Colon (tissue), 2 donors: Measurements from ENCODE around the gene ZNF598.
"Not testable (repeated sequence)": the region's sequence is repeated elsewhere in the genome, so short reads cannot be mapped to it uniquely, and the experiment has no call there.

Source experiments
- FAIRE-seq: peaks from 2 replicates; lab custom pipeline; 2012; peaks lifted over from hg19 to GRCh38; lab: Jason Lieb, UNC
- donor health status: control.
- donor health status: control.

Gene ZNF598

DNA sequence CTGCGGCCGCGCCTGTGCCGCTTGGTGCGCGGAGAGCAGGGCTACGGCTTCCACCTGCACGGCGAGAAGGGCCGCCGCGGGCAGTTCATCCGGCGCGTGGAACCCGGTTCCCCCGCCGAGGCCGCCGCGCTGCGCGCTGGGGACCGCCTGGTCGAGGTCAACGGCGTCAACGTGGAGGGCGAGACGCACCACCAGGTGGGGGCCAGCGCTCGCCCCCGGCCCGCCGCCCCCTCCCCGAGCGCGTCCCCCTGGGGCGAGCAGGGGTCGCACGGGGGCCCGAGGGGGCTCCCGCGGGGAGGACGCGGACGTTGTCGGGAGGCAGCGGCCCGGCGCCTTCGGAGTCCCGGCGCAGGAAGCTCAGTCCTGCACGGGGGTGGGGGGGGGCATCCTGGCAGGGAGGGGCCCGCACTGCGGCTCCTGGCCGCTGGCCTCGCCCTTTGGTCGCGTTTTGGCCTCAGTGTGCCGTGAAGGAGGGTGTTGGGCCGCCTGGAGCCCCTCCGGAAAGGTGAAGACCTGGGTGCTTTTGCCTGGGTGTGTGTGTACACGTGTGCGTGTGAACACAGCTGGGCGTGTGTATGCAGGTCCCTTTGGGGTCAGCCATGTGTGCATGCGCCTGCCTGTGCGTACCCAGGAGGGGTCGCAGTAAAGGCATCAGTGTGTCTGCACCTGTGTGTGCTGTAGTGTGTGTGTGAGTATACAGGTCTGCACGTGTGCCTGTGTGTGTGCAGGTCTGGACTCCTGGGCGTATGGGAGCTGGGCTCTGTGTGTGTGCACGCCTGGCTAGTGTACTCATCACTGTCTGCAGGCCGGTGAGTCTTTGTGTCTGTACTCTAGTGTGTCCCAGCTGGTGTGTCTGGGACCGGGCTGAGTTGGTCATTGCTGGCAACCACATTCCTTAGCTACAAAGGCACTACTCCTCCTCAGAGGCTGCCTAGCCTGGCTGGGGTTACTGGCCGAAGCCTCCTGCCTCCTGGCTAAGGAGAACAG is 17.7 kb upstream of the ZNF598 start:
- no peak for FAIRE-seq

GRCh38 chr16:2026461-2027023 is 16.9 kb upstream of the ZNF598 start, which contains the start of gene NHERF2:
TSS of gene NHERF2 (plus strand) at chr16:2026902. CDS start at chr16:2027006, 104 bp downstream.
- FAIRE-seq: no peak

- no peak for FAIRE-seq
Measured at GRCh38 chr16:2025878-2026460, 16.3 kb upstream of the ZNF598 start.

DNA sequence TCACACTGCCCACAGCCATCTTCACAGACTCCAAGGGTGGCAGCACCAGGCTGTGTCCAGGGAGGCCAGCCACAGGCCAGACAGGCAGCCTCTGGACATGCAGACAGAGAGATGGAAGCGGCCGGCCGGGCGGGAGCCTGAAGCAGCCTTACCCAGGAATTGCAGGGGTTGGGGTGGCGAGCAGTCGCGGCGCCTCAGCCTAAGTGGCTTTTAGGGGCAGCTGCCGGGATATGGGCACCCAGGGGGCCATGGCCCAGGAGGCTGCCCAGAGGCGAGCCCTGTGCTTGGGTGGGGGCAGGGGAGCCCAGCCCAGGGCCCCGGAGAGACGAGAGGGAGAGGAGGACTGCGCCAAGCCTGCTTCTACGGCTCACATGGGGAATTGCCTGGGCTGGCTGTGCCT is 15.6 kb upstream of the ZNF598 start:
- no peak for FAIRE-seq

DNA sequence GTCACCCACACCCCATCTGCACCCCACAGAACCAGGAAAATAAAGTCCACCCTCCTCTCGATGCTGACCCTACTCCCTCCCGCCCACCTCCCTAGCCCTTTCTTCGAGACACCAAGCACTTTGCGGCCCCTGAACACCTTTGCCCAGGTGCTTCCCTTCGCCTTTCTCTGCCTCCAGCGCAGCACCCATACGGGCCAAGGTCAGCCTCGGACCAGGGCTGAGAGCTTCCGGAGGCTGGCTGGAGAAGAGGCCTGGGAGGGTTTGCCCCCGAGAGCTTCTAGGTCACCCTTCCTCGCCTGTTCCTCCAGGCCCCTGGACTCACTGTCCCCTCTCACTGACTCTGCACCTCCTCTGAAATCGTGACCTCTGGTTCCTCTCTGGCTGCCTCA is 14.4 kb upstream of the ZNF598 start:
- FAIRE-seq: no peak

- FAIRE-seq: no peak
Measured at GRCh38 chr16:2023092-2024031, 13.7 kb upstream of the ZNF598 start.

DNA sequence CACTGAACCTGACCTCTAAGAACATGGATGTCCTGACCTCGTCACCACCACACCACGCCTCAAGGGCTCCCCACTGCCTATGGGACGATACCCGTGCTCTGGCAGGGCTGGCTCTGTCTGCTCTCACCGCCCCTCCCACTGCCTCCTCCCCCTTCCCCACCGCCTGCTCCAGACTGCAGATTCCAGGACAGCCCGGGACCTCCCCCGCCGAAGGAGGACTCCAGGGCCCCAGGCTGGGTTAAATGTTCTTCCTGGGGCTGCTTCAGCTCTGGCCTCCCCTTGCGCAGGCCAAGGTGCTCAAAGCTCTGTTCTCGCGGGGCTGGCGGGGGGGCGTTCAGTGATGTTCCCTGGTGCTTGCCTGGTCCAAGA is 13.1 kb upstream of the ZNF598 start:
- no peak for FAIRE-seq

DNA sequence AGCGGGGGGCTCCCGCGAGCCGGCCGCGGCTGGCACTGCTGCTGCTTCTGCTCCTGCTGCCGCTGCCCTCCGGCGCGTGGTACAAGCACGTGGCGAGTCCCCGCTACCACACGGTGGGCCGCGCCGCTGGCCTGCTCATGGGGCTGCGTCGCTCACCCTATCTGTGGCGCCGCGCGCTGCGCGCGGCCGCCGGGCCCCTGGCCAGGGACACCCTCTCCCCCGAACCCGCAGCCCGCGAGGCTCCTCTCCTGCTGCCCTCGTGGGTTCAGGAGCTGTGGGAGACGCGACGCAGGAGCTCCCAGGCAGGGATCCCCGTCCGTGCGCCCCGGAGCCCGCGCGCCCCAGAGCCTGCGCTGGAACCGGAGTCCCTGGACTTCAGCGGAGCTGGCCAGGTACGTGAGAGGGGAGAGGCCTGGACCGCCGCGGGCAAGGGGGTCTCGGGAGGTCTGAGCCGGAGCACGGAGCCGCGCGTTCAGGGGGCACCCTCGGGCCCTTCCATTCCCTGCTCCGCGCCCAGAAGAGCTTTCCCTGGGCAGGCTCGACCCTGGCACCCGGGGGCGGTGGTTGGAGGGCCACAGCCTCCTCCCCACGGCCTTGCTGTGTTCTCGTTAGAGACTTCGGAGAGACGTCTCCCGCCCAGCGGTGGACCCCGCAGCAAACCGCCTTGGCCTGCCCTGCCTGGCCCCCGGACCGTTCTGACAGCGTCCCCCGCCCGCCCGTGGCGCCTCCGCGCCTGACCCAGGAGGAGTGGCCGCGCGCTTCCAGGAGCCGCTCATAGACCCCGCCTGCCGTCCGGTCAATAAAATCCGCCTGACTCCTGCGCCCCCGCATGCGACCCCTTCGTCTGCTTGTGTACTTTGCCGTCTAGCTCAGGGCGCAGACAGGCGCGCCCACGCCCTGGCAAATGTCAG is 10.6 kb upstream of the ZNF598 start:
- FAIRE-seq: no peak

DNA sequence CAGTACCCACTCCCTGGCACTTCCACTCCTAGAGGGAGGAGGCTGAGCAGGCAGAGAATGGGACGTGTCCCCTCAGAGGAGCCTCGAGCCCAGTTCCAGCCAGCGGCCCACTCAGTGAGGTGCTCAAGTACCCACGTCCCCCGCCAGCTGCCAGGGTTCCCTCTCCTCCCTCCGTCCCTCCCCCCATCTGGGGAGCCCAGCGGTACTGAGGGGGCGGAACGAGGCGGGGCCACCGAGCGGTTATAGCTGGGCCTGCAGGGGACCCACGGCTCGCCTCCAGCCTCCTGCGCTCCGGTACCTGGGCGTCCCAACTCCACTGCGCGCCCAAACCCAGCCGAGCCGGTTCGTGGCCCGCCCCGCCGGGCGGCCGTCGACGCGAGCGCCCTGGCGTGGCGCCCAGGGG is 9.9 kb upstream of the ZNF598 start, which contains the start of gene NPW:
Gene NPW, plus strand, starts transcription at position 268 of the 403 bp plus-strand sequence.
- no peak for FAIRE-seq

DNA sequence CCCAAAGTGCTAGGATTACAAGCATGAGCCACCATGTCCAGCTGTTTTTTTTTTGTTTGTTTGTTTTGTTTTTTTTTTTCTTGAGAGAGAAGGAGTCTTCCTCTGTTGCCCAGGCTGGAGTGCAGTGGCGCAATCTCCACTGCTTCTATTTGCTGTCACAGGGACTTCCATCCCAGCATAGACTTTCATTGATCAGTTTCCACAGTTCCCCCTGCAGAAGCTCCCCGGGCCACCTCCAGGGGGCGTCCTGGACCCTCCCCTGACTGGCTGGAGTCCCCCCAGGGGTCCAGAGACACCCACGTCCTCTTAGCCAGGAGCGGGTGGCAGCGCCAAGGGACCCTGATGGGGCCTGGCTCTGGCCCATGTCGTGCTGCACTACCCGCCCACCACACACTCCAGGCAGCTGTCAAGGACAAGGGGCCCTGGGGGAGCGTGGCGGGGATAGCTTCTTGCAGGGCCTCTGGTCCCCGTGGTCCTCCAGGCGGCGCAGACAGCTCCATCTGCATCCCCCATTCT is 6.8 kb upstream of the ZNF598 start:
- FAIRE-seq: no peak

DNA sequence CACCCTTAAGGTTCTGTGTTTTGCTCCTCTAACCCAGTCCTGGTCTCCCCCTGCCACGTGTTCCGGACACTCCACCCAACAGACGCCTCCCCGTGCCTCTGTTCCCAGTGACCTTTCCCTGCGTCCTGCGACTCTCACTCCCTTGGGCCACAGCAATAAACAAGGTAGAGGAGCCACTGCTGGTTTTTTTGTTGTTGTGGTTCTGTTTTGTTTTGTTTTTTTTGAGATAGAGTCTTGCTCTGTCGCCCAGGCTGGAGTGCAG is 6.3 kb upstream of the ZNF598 start:
- FAIRE-seq: no peak

GRCh38 chr16:2015117-2015946 is 5.7 kb upstream of the ZNF598 start:
- no peak for FAIRE-seq

DNA sequence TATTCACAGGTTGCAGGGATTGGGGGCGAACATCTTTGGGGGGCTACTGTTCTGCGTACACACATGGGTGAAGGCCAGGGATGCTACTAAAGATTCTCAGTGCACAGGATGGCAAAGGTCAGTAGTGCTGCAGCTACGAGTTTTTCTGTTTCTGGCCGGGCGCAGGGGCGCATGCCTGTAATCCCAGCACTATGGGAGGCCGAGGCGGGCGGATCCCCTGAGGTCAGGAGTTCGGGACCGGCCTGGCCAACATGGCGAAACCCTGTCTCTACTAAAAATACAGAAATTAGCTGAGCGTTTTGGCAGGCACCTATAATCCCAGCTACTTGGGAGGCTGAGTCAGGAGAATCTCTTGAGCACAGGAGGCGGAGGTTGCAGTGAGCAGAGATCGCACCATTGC is 3.9 kb upstream of the ZNF598 start:
- no peak for FAIRE-seq

DNA sequence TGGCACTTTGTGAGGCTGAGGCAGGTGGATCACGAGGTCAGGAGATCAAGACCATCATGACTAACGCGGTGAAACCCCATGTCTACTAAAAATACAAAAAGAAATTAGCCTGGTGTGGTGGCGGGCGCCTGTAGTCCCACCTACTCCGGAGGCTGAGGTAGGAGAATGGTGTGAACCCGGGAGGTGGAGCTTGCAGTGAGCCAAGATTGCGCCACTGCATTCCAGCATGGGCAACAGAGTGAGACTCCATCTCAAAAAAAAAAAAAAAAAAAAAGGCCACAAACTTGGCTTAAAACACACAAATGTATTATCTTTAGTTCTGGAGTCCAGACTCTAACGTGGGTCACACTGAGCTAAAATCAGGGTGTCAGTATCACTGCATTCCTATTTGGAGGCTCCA is 2.1 kb upstream of the ZNF598 start:
- FAIRE-seq: not testable (repeated sequence)

- no peak for FAIRE-seq
Measured at GRCh38 chr16:2009164-2009711, 383 bp downstream of the ZNF598 start.

- no peak for FAIRE-seq
Measured at GRCh38 chr16:2008631-2009163, 924 bp downstream of the ZNF598 start.

- no peak for FAIRE-seq
Measured at GRCh38 chr16:2008009-2008526, 1.6 kb downstream of the ZNF598 start.

GRCh38 chr16:2007081-2007836 is 2.4 kb downstream of the ZNF598 start:
- no peak for FAIRE-seq
